Measurements from ENCODE around the gene MT1F.
A peak's percentile ranks its signal among the peaks of the same experiment; 100 is the strongest.
"Not testable (repeated sequence)": the region's sequence is repeated elsewhere in the genome, so short reads cannot be mapped to it uniquely, and the experiment has no call there.

MT1F gene

GRCh38 chr16:56673921-56674320 lies 16.2 kb downstream of the MT1F start:
- DNase-seq: peak in 1 of 2 donors; percentile 8

DNA sequence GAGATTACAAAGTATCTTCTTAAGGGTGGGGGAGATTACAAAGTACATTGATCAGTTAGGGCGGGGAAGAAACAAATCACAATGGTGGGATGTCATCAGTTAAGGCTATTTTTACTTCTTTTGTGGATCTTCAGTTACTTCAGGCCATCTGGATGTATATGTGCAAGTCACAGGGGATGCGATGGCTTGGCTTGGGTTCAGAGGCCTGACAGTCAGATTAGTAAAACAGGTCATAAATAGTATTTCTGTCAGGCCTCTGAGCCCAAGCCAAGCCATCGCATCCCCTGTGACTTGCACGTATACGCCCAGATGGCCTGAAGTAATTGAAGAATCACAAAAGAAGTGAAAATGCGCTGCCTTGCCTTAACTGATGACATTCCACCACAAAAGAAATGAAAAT lies 16.8 kb downstream of the MT1F start:
- not testable (repeated sequence) for DNase-seq

- peak; percentile 34 to 52 for DNase-seq
Measured at GRCh38 chr16:56675685-56676210, 18.0 kb downstream of the MT1F start.

DNA sequence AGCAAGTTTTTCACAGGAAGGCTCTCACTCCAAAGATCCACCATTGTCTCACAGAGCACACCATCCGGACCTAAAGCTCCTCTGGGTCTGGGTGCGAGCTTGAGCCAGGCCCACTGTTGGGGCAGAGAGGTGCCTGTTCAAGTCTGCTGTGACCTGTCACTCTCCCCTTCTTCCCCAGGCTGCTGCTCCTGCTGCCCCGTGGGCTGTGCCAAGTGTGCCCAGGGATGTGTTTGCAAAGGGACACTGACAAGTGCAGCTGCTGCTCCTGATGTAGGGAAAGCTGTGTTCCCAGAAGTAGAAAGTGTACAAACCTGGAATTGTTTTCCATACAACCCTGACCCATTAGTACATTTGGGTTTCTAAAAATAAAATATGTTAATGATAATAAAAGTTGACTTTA lies 19.7 kb downstream of the MT1F start:
- no peak for DNase-seq

- DNase-seq: no peak
Measured at GRCh38 chr16:56679078-56679730, 21.4 kb downstream of the MT1F start.

GRCh38 chr16:56679818-56680217 lies 22.1 kb downstream of the MT1F start:
- DNase-seq: no peak

DNA sequence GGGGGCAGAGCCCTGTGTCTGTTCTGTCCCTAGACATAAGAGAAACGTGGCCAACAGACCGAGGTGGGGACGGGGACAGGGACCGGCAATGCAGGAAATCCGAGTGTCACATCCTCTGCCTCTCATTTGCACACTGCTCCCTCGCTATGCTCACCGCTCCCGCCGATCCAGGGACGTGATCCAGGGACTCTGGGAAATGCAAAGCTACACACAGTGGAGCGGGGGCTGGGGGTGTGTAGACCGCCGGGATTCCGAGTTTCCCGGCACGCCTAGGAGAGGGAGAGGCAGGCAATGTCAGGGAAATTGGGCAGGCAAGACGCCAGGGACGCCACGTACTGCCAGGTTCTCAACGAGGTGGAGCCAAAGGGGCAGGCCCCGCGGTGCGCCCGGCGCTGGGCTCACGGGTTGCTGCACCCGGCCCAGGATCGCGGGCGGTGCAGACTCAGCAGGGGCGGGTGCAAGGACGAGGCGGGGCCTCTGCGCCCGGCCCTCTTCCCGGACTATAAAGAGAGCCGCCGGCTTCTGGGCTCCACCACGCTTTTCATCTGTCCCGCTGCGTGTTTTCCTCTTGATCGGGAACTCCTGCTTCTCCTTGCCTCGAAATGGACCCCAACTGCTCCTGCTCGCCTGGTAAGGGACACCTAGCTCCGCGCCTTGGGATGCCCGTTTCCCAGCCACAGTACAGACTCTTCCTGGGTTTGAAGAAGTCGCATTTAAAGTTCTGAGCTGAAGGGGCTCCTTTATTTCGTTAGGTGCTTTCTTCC lies 24.4 kb downstream of the MT1F start, which contains the start of gene MT1X:
TSS of gene MT1X (plus strand) at position 532 of the 764 bp plus-strand sequence. CDS start at position 603, 71 bp downstream.
- DNase-seq: peak; percentile 82 to 84

DNA sequence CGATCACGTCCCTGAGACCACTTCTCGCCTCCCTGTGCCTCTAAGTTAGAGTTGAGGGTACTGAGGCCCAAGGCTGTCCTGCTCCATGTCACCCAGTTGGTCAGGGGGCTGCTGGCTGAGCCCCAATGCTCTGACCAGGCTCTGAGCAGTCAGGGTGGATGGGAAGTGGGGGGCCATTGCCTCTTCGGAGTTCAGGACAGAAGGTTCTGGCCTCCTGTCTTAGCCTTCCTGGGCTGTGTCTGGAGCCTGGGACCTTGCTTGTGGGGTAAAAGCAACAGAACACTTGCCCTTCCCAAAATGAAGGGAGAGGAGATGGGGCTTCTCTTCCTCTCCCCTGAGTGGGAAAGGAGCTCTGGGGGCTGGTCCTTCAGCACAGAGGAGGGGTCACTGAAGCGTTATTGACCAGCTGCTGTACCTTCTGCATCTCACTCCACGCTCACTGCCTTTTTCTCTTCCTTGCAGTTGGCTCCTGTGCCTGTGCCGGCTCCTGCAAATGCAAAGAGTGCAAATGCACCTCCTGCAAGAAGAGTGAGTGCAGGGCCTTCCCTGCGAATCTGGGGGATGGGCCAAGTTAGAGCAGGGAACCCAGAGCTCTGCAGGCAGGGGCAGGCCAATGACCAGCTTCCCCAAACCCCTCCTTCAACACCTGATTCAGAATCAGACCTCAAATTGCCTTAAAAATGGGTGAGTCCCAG lies 25.1 kb downstream of the MT1F start:
- peak in 1 of 2 donors; percentile 15 for DNase-seq

DNA sequence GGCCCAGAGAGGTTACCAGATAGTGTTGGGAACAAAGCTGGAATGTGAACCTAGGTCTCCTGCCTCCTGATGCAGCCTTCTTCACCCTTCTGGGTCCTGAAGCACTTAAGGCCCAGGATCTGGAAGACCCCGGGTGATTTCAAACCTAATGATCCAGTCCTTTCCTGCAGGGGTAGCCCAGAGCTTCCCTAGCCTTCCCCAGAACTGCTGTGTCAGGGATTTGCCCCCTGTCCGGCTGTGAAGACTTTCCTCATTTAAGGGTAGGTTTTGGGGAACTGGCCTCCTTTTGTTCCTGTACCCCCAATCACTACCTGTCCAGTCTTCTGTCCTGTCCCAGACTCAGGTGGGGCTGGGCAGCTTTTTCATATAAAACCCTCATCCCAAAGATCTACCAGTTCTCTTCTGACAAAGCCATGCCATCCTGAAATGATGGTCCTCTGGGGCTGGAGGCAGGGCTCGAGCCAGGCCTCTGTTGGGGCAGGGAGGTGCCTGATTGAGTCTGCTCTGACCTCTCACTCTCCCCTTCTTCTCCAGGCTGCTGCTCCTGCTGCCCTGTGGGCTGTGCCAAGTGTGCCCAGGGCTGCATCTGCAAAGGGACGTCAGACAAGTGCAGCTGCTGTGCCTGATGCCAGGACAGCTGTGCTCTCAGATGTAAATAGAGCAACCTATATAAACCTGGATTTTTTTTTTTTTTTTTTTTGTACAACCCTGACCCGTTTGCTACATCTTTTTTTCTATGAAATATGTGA lies 25.8 kb downstream of the MT1F start:
- no peak for DNase-seq

DNA sequence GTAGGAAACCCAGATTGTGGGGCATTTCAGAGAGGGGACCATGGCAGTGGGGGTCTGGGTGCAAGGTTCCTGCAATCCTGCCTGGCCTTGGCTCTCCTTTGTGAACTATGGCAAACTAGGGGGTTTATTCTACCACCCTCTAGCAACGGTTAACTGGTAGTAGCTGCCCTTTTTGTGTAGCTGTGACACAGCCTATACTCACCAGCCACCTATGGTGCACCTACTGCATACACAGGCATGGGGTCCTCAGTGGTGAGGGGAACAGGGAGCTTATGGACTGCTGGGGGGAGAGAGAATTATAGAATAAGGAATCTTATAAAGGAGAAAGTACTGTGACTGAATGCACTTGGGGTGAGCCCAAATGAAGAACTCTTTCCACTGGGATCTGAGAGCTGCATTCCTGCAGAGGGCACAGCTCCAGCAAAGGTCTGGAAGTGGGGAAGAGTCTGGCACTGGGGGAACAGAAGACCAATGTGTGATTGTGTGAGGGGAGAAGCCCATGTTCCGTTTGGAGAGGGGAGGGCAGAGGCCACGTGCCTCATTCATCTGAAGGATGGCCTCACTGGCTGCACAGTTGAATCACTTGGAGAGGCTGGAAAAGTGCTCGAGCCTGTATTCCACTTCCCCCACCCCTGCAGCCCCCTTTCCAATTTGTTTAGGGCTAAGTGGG lies 26.6 kb downstream of the MT1F start:
- no peak for DNase-seq

DNA sequence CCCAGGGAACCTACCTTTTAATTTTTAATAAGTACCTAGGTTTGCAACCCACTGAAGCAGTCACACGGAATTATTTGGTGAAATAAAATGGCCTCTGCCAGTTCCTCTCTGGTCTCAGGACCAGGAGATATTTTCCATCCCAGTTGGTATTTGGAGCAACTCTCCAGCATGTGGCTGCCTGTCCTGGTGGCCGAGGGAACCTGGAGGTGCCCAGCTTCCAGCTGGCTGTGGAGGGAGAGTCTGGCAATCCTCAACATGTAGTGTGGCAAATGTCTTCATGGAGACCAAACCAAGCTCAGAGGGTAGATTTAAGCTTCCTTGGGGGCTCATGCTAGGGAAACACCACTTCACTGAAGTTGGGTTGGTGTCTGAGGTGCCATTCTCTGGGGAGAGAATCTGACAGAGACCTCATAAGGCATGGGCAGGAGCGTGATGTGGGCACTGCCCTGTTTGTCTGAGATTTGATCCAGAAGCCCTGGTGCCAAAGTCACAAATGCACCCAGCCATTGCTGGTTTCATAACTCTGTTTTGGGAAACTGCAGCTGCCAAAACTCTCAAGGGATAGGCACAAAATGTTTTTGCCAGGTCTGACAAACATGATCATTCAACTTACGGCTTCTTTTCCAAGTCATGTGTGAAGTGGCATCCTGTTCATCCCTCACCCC lies 27.3 kb downstream of the MT1F start:
- no peak for DNase-seq

DNA sequence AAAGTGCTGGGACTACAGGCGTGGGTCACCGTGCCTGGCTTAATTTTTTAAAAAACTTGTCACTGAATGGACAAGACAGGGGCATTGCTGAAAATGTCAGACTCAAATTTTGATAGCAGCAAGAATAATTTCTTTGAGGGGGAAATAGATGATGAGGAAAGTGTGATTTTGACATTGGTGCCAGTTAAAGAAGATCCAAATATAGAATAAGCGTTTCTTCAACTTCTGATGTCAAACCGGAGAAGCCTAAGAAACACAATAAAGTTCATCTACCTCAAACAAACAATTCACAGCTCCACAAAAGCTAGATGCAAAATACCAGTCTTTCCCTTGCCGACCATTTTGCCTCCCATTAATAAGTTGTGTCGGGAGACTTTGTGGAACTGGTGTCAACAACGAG lies 29.0 kb downstream of the MT1F start:
- DNase-seq: no peak

- no peak for DNase-seq
Measured at GRCh38 chr16:56688762-56689161, 31.0 kb downstream of the MT1F start.

DNA sequence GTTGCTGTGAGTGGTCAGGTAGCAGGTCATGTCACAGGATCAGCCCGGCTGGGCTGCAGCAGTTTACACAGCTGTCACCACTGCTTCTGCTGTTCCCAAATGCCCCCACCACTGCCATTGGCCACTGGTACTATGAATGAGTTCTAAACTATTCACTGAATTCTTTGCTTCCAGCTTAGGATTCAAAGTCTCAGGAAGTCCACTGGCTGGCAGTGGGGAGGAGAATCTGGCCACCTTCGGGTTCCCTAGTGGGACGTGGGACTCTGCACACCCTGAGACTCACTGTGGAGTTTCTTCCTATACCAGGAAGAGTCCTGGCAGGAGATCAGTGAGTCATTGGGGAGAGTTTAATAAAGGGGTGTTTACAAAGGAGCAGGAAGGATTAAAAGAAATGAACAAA lies 31.4 kb downstream of the MT1F start:
- DNase-seq: no peak

DNA sequence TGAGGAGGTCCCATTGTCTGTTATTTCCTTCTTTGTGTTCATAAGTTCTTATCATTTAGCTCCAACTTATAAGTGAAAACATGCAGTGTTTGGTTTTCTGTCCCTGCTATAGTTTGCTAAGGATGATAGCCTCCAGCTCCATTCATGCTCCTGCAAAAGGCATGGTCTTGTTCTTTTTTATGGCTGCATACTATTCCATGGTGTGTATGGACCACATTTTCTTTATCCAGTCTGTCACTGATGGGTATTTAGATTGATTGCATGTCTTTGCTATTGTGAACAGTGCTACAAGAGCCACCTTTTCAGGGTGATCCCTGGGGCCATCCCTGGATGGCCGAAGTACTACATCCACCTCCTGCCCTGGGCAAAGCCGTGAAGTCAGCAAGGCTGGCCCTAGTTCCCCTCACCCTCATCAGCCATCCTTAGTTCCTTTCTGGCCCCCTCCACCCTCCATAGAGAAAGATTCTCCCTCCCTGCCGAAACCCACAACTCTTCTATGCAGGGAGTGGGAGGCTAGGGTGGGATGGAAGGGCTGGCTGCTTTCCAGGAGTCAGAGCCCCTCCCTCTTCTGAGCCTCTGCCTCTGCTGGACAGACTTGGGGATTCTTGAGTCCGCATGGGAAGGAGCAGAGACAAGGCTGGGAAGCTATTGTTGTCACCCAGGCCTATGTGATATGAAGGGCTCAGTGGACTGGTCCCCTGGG lies 32.8 kb downstream of the MT1F start:
- no peak for DNase-seq

- no peak for DNase-seq
Measured at GRCh38 chr16:56691885-56692284, 34.1 kb downstream of the MT1F start.

GRCh38 chr16:56695246-56695645 lies 37.5 kb downstream of the MT1F start:
- no peak for DNase-seq

DNA sequence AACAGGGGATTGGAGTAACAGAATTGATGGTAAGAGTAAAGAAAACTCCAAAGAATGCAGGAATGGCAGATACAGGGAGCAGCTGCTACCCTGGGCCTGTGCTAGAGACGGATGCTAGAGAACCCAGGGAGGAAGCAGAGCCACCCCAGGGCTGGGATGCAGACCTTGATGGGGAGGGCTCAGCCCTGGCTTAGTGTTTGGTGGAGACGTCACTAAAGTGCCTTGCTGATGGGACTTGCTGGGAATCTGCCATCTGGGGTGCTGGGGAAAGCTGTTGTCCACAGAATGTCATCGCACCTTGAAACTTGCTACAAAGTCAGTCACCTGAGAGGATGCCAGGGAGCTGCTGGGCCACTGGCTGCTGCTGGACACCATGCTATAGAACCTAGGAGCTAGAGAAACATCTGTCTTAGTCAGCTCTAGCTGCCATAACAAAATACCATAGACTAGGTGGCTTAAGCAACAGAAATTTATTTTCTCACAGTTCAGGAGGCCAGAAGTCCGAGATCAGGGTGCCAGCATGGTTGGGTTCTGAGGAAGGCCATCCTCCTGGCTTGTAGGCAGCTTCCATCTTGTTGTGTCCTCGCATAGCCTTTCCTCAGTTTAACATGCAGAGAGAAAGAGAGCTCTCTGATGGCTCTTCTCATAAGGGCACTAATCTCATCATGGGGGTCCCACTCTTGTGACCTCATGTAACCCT lies 39.8 kb downstream of the MT1F start:
- DNase-seq: no peak

DNA sequence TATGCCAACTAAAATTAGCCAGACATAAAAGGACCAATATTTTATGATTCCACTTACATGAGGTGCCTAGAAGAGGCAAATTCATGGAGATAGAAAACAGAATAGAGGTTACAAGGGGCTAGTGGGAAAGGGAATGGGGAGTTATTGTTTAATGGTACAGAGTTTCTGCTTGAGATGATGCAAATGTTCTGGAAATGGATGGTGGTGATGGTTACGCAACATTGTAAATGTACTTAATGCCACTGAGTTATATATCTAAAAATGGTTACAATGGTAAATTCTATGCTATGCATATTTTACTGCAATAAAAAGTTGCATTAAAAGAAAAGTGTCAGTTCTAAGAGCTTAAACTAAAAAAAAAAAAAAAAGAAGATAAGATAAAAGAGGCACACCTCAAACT lies 42.4 kb downstream of the MT1F start:
- DNase-seq: no peak

GRCh38 chr16:56700631-56701030 lies 42.9 kb downstream of the MT1F start:
- DNase-seq: no peak

All from activated CD4-positive, alpha-beta T cell treated with anti-CD3 and anti-CD28 coated beads for 4 hours (primary cell).